ENCODE measurements around the gene TIMM29.

TIMM29 gene

DNA sequence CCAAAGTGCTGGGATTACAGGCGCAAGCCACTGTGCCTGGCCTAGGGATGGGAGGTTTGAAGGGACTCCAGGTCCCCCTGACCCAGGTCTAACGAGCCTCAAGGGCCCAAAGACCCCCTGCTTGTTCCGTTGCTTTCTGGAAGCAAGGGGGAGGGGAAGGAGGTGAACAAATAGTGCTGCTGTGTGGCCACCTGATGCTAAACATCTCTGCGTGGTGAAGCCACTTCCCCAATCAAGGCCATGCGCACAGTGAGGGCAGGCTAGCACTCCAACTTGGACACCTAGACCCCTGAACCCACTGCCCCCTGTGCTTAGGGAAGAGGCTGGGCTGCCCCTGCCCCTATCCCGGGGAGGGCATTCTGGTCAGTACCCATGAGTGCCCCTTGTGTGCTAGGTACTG, 33.2 kb upstream of the TIMM29 start:
- TF ChIP-seq, protein P1, sequence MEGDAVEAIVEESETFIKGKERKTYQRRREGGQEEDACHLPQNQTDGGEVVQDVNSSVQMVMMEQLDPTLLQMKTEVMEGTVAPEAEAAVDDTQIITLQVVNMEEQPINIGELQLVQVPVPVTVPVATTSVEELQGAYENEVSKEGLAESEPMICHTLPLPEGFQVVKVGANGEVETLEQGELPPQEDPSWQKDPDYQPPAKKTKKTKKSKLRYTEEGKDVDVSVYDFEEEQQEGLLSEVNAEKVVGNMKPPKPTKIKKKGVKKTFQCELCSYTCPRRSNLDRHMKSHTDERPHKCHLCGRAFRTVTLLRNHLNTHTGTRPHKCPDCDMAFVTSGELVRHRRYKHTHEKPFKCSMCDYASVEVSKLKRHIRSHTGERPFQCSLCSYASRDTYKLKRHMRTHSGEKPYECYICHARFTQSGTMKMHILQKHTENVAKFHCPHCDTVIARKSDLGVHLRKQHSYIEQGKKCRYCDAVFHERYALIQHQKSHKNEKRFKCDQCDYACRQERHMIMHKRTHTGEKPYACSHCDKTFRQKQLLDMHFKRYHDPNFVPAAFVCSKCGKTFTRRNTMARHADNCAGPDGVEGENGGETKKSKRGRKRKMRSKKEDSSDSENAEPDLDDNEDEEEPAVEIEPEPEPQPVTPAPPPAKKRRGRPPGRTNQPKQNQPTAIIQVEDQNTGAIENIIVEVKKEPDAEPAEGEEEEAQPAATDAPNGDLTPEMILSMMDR (IDR thresholded peaks at IDR 0.05; ENCODE audit: control insufficient read depth, insufficient read depth, low read depth, low read length, missing control alignments) = no peak
- H3K4me3 ChIP-seq (ENCODE audit: control insufficient read depth, low read depth, low read length) = no peak overlapping the region
- DNase-seq (ENCODE audit: low read depth) = no peak

DNA sequence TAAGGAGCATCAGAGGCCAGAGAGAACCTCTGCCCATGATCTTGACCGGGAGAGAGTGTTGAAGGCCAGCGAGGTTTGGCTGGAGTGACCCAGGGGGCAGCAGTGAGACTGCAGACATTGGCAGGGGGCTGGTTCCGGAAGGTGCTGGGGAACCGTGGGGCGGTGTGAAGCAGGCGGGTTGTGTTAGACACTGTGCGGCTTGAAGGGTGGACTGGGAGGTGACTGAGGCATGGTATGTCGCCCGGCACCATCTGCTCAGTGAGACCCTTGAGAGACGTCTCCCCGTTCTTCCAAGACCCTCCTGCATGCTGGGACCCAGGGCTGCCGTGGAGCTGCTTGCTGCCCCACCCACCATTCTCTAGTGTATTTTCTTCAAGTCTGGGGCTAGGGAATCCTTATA, 32.7 kb upstream of the TIMM29 start:
- no peak overlapping the region for H3K4me3 ChIP-seq (ENCODE audit: control insufficient read depth, low read depth, low read length)
- DNase-seq (ENCODE audit: low read depth) = no peak
- TF ChIP-seq, protein P1 (IDR thresholded peaks at IDR 0.05; ENCODE audit: control insufficient read depth, insufficient read depth, low read depth, low read length, missing control alignments) = no peak

DNA sequence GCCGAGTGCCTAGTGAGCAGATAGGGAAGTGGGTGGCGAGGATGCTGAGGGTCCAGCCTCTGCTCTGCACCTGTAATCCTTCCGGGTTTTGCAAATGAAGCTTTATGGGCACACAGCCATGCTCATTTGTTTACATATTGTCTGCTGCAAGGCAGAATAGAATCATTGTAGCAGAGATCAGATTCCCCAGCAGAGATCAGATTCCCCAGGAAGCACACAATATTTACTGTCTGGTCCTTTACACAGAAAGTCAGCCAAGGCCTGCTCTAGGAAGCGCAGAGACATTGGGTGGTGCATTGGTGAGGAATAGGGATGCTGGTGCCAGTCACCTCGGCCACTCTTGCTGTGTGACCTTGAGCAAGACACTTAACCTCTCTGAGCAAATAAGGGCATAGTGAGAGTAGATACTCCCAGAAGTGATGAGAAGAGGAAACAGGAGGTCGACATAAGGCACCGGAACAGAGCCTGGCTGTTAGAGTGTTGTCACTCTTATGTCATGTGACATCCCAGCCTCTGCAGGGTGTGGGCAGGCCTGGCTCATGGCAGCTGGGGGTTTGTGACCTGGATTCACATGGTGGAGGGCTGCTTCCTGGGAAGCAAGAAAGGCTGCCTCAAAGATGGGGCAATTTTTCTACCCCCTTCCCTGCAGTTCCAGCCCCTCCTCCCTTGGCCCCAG, 31.6 kb upstream of the TIMM29 start:
- TF ChIP-seq, protein P1 (IDR thresholded peaks at IDR 0.05; ENCODE audit: control insufficient read depth, insufficient read depth, low read depth, low read length, missing control alignments) = no peak
- no peak for DNase-seq (ENCODE audit: low read depth)
- no peak overlapping the region for H3K4me3 ChIP-seq (ENCODE audit: control insufficient read depth, low read depth, low read length)

DNA sequence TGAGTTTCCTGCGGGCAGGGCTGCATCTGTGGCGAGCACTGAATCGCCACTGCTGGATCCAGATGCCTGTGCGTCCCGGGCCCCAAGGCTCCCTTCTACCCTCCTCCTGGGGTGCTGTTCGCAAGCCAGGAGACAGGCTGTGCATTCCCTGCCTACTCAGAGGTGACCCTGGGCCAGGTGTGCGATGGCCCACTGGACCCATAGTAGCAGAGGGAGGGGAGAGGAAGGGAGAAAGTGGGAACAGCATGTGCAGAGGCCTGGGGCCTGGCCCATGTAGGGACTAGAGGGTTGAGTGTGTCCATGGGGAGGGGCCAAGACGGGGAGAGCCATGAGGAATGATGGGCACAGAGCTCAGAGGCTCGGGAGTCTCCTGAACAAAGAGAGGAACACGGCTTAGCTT, 30.0 kb upstream of the TIMM29 start:
- no peak for DNase-seq (ENCODE audit: low read depth)
- TF ChIP-seq, protein P1 (IDR thresholded peaks at IDR 0.05; ENCODE audit: control insufficient read depth, insufficient read depth, low read depth, low read length, missing control alignments) = no peak
- no peak overlapping the region for H3K4me3 ChIP-seq (ENCODE audit: control insufficient read depth, low read depth, low read length)

DNA sequence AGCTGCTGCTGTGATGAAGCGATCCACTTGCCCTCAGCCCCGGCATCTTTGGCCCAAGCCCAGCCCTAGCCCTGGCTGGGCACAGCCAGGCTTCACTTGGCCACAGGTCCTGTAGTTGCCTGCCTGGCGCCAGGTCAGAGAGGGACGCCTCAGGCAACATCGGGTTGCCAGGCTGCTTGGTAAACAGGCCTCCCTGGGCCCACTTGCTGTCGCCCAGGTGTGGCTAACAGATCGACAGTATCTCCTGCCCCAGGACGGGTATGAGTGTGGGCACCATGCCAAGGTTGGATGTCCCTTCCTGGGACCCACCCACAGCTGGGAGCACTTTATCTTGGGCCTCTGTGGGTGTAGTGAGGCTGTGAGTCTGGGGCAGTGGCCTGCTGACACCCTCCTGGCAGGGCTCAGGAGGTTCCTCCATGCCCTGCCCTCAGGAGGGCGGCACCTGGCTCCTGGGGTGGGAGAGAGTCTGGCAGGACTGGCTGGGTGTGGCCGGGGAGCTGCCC, 29.4 kb upstream of the TIMM29 start:
- no peak overlapping the region for H3K4me3 ChIP-seq (ENCODE audit: control insufficient read depth, low read depth, low read length)
- TF ChIP-seq, protein P1 (IDR thresholded peaks at IDR 0.05; ENCODE audit: control insufficient read depth, insufficient read depth, low read depth, low read length, missing control alignments) = no peak
- DNase-seq (ENCODE audit: low read depth) = no peak

DNA sequence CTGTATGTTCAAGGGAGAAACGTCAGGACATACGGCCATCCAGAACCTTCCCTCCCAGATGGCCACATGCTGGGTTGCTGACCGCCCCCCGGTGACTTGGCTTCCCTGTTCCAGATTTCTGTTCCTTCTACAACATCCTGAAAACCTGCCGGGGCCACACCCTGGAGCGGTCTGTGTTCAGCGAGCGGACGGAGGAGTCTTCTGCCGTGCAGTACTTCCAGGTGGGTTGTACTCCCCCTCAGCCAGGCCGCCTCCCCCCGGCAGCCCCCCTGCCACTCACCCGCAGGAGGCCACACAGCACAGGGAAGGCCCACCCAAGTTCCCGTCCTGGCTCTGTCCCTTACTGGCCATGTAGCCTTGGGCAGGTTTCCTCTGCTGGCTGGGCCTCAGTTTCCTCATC, 20.7 kb upstream of the TIMM29 start:
- DNase-seq (ENCODE audit: low read depth) = no peak
- H3K4me3 ChIP-seq (ENCODE audit: control insufficient read depth, low read depth, low read length) = no peak overlapping the region
- TF ChIP-seq, protein P1 (IDR thresholded peaks at IDR 0.05; ENCODE audit: control insufficient read depth, insufficient read depth, low read depth, low read length, missing control alignments) = no peak
